ENCODE results near the gene FRMD4B.

The FRMD4B gene

DNA sequence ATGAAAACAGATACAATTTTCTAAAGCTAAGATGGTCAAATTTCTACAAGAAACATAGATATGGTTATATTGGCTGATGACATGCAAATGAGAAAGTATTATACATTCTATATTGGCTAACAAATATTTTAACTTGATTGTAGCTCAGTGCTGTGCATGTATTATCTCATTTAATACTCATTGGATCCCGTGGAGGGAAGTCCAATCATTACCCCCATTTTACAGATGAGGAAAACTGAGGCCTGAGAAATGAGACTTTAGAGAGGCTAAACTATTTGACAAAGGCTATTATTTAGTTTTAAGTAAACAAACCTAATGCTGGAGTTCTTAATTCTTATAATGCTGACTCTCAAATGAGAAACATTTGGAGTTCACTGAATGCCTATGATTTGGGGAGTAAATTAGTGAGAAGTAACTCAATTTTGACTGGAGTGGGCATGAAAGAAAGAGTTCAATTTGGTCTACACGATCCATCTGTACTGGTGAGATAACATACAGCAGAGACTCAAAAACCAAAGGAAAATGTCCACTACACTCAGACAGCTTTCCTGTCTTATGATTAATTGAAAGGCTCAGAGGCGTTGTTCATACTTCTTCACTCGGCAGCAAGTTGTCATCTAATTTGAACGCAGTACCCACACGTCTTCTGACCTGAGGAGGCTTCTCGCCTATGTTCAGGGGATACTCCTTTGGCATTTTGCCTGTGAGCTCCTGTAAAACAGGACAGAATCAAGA lies 191.3 kb downstream of the FRMD4B start:
- Histone ChIP-seq H3K9ac (ENCODE audit: low read depth, low read length, poor library complexity, severe bottlenecking) (no peak overlapping the region), H3K79me2 (ENCODE audit: insufficient read depth, low read length) (no peaks in the 10 kb centered on the region), H3K4me3 (ENCODE audit: low read length, poor library complexity, severe bottlenecking) (no peak overlapping the region), H2AFZ (ENCODE audit: low read length) (no peak overlapping the region), H3F3A (ENCODE audit: low read depth) (no peaks in the 10 kb centered on the region), H3K9me2 (replicated peaks; ENCODE audit: low read depth, low read length) (no peaks in the 10 kb centered on the region), H4K20me1 (ENCODE audit: insufficient read depth, low read length, poor library complexity, severe bottlenecking) (no peaks in the 10 kb centered on the region), H3K36me3 (ENCODE audit: insufficient read depth, low read length) (no peaks in the 10 kb centered on the region), H3K27me3 (ENCODE audit: insufficient read depth, low read length, poor library complexity, severe bottlenecking) (no peaks in the 10 kb centered on the region), H3K4me2 (ENCODE audit: low read depth, low read length, poor library complexity, severe bottlenecking) (no peak overlapping the region), H3K4me1 (ENCODE audit: insufficient read depth, low read length, poor library complexity, severe bottlenecking) (peaks cover 13% of the 10 kb centered on the region), H3K9me3 (ENCODE audit: insufficient read depth, low read depth, low read length) (no peaks in the 10 kb centered on the region)
- TF ChIP-seq, protein P1, sequence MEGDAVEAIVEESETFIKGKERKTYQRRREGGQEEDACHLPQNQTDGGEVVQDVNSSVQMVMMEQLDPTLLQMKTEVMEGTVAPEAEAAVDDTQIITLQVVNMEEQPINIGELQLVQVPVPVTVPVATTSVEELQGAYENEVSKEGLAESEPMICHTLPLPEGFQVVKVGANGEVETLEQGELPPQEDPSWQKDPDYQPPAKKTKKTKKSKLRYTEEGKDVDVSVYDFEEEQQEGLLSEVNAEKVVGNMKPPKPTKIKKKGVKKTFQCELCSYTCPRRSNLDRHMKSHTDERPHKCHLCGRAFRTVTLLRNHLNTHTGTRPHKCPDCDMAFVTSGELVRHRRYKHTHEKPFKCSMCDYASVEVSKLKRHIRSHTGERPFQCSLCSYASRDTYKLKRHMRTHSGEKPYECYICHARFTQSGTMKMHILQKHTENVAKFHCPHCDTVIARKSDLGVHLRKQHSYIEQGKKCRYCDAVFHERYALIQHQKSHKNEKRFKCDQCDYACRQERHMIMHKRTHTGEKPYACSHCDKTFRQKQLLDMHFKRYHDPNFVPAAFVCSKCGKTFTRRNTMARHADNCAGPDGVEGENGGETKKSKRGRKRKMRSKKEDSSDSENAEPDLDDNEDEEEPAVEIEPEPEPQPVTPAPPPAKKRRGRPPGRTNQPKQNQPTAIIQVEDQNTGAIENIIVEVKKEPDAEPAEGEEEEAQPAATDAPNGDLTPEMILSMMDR (conservative IDR thresholded peaks at IDR 0.05; ENCODE audit: low read length): no peak
- no peak for TF ChIP-seq EZH2phosphoT487 (IDR thresholded peaks at IDR 0.05; ENCODE audit: borderline replicate concordance)

DNA sequence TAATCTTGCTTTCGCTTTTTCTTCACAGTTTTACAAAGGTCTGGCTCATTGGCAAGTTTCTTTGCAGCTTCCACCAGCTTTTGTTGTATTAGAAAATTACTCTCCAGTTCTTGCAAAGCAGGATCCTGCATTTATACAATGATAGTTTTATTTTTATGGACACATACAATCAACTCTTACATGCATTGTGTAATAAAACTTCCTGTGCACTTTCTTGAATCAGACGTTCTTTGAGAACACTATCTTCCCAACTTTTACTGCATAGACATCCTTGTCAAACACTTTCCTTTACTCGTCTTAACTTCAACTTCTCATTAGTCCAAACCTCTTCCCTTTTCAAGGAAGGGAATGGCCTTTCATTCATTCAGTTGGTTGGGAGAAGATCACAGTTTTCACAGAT lies 192.1 kb downstream of the FRMD4B start:
- no peaks in the 10 kb centered on the region for H3K27me3 ChIP-seq (ENCODE audit: insufficient read depth, low read length, poor library complexity, severe bottlenecking)
- H3K9me2 ChIP-seq (replicated peaks; ENCODE audit: low read depth, low read length): no peaks in the 10 kb centered on the region
- no peak overlapping the region for H3K9ac ChIP-seq (ENCODE audit: low read depth, low read length, poor library complexity, severe bottlenecking)
- no peak for TF ChIP-seq EZH2phosphoT487 (IDR thresholded peaks at IDR 0.05; ENCODE audit: borderline replicate concordance)
- TF ChIP-seq, protein P1 (conservative IDR thresholded peaks at IDR 0.05; ENCODE audit: low read length): no peak
- H3K9me3 ChIP-seq (ENCODE audit: insufficient read depth, low read depth, low read length): no peaks in the 10 kb centered on the region
- H3K79me2 ChIP-seq (ENCODE audit: insufficient read depth, low read length): no peaks in the 10 kb centered on the region
- no peak overlapping the region for H2AFZ ChIP-seq (ENCODE audit: low read length)
- no peaks in the 10 kb centered on the region for H3F3A ChIP-seq (ENCODE audit: low read depth)
- H3K36me3 ChIP-seq (ENCODE audit: insufficient read depth, low read length): no peaks in the 10 kb centered on the region
- H3K4me2 ChIP-seq (ENCODE audit: low read depth, low read length, poor library complexity, severe bottlenecking): no peak overlapping the region
- no peak overlapping the region for H3K4me3 ChIP-seq (ENCODE audit: low read length, poor library complexity, severe bottlenecking)
- H3K4me1 ChIP-seq (ENCODE audit: insufficient read depth, low read length, poor library complexity, severe bottlenecking): peaks cover 8% of the 10 kb centered on the region
- H4K20me1 ChIP-seq (ENCODE audit: insufficient read depth, low read length, poor library complexity, severe bottlenecking): no peaks in the 10 kb centered on the region

DNA sequence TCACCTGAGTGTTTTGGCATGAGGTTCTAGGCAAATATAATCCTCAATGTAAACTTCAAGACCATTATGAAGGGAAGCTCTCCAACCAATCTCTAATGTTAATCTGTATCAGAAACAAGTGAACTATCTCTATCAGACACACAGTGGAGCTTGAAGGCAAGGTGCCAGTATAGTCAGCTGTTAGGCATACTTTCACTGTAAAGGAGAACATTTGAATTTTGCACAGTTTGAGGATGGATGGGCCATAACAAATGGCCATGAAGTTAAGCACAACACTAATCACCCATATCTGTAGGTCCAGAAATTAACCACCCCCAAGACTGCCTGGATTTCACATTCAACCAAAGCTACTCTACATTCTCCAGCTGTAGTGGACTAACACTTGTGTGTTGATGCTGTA lies 194.4 kb downstream of the FRMD4B start:
- Histone ChIP-seq H3K9me3 (ENCODE audit: insufficient read depth, low read depth, low read length) (no peaks in the 10 kb centered on the region), H3K4me3 (ENCODE audit: low read length, poor library complexity, severe bottlenecking) (no peak overlapping the region), H4K20me1 (ENCODE audit: insufficient read depth, low read length, poor library complexity, severe bottlenecking) (no peaks in the 10 kb centered on the region), H3K4me1 (ENCODE audit: insufficient read depth, low read length, poor library complexity, severe bottlenecking) (no peaks in the 10 kb centered on the region), H3K9me2 (replicated peaks; ENCODE audit: low read depth, low read length) (no peaks in the 10 kb centered on the region), H3K36me3 (ENCODE audit: insufficient read depth, low read length) (no peaks in the 10 kb centered on the region), H3K4me2 (ENCODE audit: low read depth, low read length, poor library complexity, severe bottlenecking) (no peak overlapping the region), H3F3A (ENCODE audit: low read depth) (no peaks in the 10 kb centered on the region), H3K27me3 (ENCODE audit: insufficient read depth, low read length, poor library complexity, severe bottlenecking) (no peaks in the 10 kb centered on the region), H3K79me2 (ENCODE audit: insufficient read depth, low read length) (no peaks in the 10 kb centered on the region), H3K9ac (ENCODE audit: low read depth, low read length, poor library complexity, severe bottlenecking) (no peak overlapping the region), H2AFZ (ENCODE audit: low read length) (no peak overlapping the region)
- TF ChIP-seq, protein P1 (conservative IDR thresholded peaks at IDR 0.05; ENCODE audit: low read length): no peak
- TF ChIP-seq EZH2phosphoT487 (IDR thresholded peaks at IDR 0.05; ENCODE audit: borderline replicate concordance): no peak

Data from Loucy (cell line).